Mammary epithelial cell (primary cell): ENCODE results near the gene IGSF22.

Source experiments
- EZH2 ChIP-seq: IDR thresholded peaks from 2 replicates; pipeline ENCODE4 v1.6.1; 2012; ENCODE audit warnings: low read length, inconsistent platforms, borderline replicate concordance
- TF ChIP-seq, protein P1 (sequence below), 2 donors: IDR thresholded peaks in 1 of 2; conservative IDR thresholded peaks in 1 of 2; 2 replicates each; pipeline ENCODE4 v1.5.1; 2011 to 2012; ENCODE audit warnings: inconsistent platforms in 2 of 2, low read length in 2 of 2, mild to moderate bottlenecking in 2 of 2, control low read depth in 1 of 2, low read depth in 1 of 2; ENCODE audit not compliant: insufficient read depth in 1 of 2; ENCODE audit errors: extremely low read depth in 1 of 2

DNA sequence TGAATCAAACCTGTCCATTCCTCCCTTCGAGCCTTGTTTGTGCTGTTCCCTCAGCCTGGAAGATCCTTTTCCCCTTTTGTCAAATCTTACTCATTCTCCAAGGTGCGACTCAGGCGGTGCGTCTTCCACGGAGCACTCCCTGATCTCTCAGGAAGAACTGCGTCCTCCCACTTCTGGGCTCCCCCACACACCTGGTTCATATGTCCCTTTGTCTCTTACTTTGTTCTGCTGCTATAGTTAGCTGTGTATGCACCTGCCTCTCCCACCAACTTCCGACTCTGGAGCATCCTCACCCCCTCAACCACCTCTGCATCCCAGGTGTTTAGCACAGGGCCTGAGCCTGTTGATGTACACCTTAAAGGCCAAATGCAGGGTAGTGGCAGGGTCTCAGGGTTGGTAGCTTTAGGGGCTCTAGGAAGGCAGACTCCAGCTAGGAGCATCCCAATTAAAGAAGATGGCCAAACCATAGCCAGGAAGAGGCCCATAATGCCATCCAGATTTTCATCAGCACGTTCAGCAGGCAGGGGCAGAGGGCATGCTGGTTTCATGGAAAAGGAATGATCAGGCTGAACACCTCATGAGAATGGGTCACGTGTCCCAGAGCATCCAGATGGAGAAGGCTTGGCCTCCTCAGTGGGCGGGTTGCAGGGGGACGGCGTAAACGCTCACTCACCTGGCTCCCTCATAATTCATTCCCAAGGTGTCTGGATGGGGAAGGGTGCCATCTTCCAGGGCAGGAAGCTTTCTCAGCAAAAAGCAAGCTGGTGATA, 45.5 kb upstream of the IGSF22 start:
- TF ChIP-seq, protein P1, sequence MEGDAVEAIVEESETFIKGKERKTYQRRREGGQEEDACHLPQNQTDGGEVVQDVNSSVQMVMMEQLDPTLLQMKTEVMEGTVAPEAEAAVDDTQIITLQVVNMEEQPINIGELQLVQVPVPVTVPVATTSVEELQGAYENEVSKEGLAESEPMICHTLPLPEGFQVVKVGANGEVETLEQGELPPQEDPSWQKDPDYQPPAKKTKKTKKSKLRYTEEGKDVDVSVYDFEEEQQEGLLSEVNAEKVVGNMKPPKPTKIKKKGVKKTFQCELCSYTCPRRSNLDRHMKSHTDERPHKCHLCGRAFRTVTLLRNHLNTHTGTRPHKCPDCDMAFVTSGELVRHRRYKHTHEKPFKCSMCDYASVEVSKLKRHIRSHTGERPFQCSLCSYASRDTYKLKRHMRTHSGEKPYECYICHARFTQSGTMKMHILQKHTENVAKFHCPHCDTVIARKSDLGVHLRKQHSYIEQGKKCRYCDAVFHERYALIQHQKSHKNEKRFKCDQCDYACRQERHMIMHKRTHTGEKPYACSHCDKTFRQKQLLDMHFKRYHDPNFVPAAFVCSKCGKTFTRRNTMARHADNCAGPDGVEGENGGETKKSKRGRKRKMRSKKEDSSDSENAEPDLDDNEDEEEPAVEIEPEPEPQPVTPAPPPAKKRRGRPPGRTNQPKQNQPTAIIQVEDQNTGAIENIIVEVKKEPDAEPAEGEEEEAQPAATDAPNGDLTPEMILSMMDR (conservative IDR thresholded peaks at IDR 0.05 in 1 of 2, IDR thresholded peaks at IDR 0.05 in 1 of 2; ENCODE audit: extremely low read depth in 1 of 2, insufficient read depth in 1 of 2, low read depth in 1 of 2, low read length in 2 of 2): no peak
- no peak for TF ChIP-seq EZH2
